Testis (tissue), 3 donors: Measurements from ENCODE around the gene IFITM10. TPM values are rescaled to one million over a fixed set of nuclear protein-coding genes. Genes with fewer than 3 reads are reported as not detected.
"Not testable (repeated sequence)": the region's sequence is repeated elsewhere in the genome, so short reads cannot be mapped to it uniquely, and the experiment has no call there.

Experiments
- DNase-seq: peaks from one replicate; pipeline ENCODE4 v3.0.0-alpha.2; 2019
- H3K27ac ChIP-seq, 2 donors: fragments of 200-600 bp; sonication (generic); one replicate each; pipeline ENCODE4 v1.5.1; 2019
- H3K27me3 ChIP-seq: fragments of 200-600 bp; sonication (generic); one replicate; pipeline ENCODE4 v1.5.1; 2019
- H3K36me3 ChIP-seq: fragments of 200-600 bp; sonication (generic); one replicate; pipeline ENCODE4 v1.5.1; 2017; ENCODE audit warnings: low read depth; ENCODE audit errors: missing control alignments
- H3K4me1 ChIP-seq: fragments of 200-600 bp; sonication (generic); one replicate; pipeline ENCODE4 v1.5.1; 2019
- H3K4me3 ChIP-seq, 2 donors: fragments of 200-600 bp; sonication (generic); one replicate each; pipeline ENCODE4 v1.5.1; 2017 to 2019
- H3K9me3 ChIP-seq: fragments of 200-600 bp; sonication (generic); one replicate; pipeline ENCODE4 v1.5.1; 2017
- WGBS, 2 donors: methylation state at CpG; one replicate each; pipeline ENCODE4 v1.1.5; 2018; 5-methylcytosine and 5-hydroxymethylcytosine counted together
- intact Hi-C: fragments of 100-400 bp; cut with DNase I; formaldehyde crosslinking; loops from one replicate; pipeline ENCODE4 v1.15.1; 2023; ENCODE audit warnings: low total_unique reads
- polyA plus RNA-seq: library from polyadenylated mRNA; stranded (reverse); fragments of 350-450 nt; fragmentation: Illumina TruSeq; extraction: RNeasy Lipid Tissue Mini Kit (QIAGEN cat#74804); gene quantifications from one replicate; pipeline ENCODE4 v1.2.3, GENCODE V29; 2014; ENCODE audit warnings: low read depth, low replicate concordance; ENCODE audit not compliant: insufficient read depth
- total RNA-seq, 2 donors: library from RNA; depleted of rRNA; stranded (reverse); fragments of >200 nt; gene quantifications; one replicate each; pipeline ENCODE4 v1.2.3, GENCODE V29; 2016

IFITM10 gene
- total and polyA plus RNA-seq, 3 donors from 2014 or later: 2.6 to 9.6 (median 6.0) TPM

DNA sequence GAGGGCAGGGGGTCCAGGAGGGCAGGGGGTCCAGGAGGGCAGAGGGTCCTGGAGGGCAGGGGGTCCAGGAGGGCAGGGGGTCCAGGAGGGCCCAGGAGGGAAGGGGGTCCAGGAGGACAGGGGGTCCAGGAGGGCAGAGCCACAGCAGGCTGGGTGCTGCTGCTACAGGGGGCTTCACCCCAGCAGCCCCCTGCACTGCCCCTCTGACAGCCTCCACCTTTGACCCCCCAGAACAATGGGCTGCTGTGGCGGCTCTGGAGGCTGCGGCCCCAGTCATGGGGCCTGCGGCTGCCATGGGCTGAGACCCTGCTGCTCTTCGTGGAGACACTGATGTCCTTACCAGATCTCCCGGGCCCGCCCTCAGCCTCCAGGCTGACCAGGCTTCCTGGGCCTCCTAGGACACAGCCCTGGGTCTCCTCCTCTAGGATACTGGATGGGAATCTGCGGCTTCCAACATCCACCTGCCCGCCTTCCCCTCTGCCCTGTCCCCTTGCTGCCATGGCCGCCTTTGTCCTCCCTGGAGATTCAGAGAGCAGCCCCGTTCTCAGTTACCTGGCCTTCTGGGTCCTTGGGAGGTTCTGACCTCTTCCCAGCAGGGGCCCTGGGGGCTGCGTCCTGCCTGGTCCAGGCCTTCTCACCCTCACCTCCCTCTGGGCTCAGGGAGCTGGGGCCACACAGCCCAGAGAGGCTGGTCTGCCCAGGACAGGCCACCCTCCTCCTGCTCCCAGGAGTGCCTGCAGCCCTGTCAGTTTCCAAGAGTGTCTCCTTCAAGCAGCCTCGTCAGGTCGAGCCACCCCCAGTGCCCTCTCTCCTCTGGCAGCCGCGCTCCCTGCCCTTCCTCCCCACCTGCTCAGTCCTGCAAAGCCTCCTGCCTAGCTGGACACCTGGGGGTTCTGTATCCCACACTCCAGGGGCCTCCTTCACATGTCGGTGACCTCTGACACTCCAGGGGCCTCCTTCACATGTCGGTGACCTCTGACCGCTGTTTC, 65.2 kb downstream of the IFITM10 start:
- intact Hi-C loops, H3K9me3 ChIP-seq, H3K4me3 ChIP-seq, H3K27me3 ChIP-seq, H3K4me1 ChIP-seq, H3K36me3 ChIP-seq, DNase-seq, H3K27ac ChIP-seq: not testable (repeated sequence)
- WGBS, 2 donors: 82 to 87% methylated on average over 5 to 13 of the region's 18 CpGs

DNA sequence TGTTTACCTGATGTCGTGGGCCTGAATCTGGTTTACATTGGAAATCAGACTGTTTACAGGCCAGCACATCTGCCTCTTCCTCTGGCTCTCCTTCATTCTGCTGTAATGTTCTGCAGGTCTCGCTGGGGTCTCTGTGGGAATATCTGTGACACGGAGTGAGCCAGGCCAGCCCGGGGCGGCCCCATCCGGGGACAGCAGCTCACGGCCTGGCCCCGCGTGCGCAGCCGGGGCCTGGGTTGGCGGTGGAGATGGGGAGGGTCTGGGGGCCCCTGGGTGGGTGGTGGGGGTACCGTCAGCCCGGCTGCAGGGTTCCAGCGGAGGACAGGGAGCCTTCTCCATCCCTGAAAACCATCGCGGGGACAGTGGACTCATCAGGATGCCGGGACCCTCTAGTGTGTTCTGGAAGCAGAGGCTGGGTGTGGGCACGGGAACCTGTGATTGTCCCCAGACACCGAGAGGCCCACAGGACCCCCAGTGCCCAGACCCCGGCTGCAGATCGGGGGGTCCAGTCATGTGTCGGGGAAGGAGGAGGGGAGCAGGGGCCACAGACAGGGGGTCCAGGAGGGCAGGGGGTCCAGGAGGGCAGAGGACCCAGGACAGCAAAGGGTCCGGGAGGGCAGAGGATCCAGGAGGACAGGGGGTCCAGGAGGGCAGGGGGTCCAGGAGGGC, 66.4 kb downstream of the IFITM10 start:
- H3K9me3 ChIP-seq, DNase-seq, H3K4me3 ChIP-seq, H3K36me3 ChIP-seq, H3K27ac ChIP-seq, H3K27me3 ChIP-seq, H3K4me1 ChIP-seq, intact Hi-C loops: not testable (repeated sequence)
- WGBS, 2 donors: 100% methylated on average over 1 of the region's 24 CpGs; no CpG with 5 or more reads in 1 of the 2 donors

DNA sequence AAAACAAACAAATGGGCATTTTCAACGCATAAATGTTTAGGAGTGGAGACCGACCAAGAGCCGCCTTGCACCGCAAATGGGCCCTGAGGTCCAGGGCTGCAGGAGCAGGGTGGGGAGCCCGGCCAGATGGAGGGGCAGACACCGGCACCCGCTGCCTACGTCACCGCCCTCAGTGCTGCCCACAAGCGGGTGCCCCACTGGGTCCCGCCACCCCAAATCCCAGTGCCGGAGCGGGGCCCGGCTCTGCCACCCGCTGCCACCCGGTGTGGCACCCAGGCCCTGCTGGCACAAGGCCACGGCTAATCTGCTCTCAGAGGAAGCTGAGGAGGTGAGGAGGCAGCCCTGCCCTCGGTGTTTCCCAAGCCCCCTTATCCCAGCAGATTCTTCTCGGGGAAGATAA, 67.2 kb downstream of the IFITM10 start:
- H3K9me3 ChIP-seq, H3K27me3 ChIP-seq, H3K4me1 ChIP-seq, intact Hi-C loops, DNase-seq, H3K4me3 ChIP-seq, H3K27ac ChIP-seq, H3K36me3 ChIP-seq: not testable (repeated sequence)
- 80 to 84% methylated on average over 4 to 19 of the region's 19 CpGs for WGBS, 2 donors

Other genes starting within 250 kb of the IFITM10 start
- 10 to 100 TPM in 1 of 2 donors, 1 to 10 TPM in 1; 8.5 to 14.4 TPM for gene DUSP8, start 178.3 kb downstream of the IFITM10 start, total RNA-seq
- gene DUSP8, start 178.3 kb downstream of the IFITM10 start, polyA plus RNA-seq: 7.0 TPM
- not detected for gene KRTAP5-1, start 165.3 kb downstream of the IFITM10 start, total RNA-seq
- not detected for gene KRTAP5-1, start 165.3 kb downstream of the IFITM10 start, polyA plus RNA-seq
- not detected for gene KRTAP5-2, start 152.3 kb downstream of the IFITM10 start, total RNA-seq
- gene KRTAP5-2, start 152.3 kb downstream of the IFITM10 start, polyA plus RNA-seq: not detected
- gene KRTAP5-3, start 142.1 kb downstream of the IFITM10 start, total RNA-seq: not detected
- gene KRTAP5-3, start 142.1 kb downstream of the IFITM10 start, polyA plus RNA-seq: not detected
- gene KRTAP5-4, start 128.5 kb downstream of the IFITM10 start, total RNA-seq: not detected
- gene KRTAP5-4, start 128.5 kb downstream of the IFITM10 start, polyA plus RNA-seq: not detected
- gene KRTAP5-5, start 120.8 kb downstream of the IFITM10 start, total RNA-seq: not detected
- gene KRTAP5-5, start 120.8 kb downstream of the IFITM10 start, polyA plus RNA-seq: not detected
- gene KRTAP5-6, start 53.4 kb downstream of the IFITM10 start, total RNA-seq: not detected
- gene KRTAP5-6, start 53.4 kb downstream of the IFITM10 start, polyA plus RNA-seq: not detected
- 100 to 1,000 TPM; 522 to 897 TPM for gene CTSD, start 13.3 kb upstream of the IFITM10 start, total RNA-seq
- gene CTSD, start 13.3 kb upstream of the IFITM10 start, polyA plus RNA-seq: 486 TPM
- gene SYT8, start 84.4 kb upstream of the IFITM10 start, total RNA-seq: 1 to 10 TPM; 1.7 to 2.7 TPM
- gene SYT8, start 84.4 kb upstream of the IFITM10 start, polyA plus RNA-seq: 0.98 TPM
- gene TNNI2, start 88.4 kb upstream of the IFITM10 start, total RNA-seq: not detected
- 8.6 TPM for gene TNNI2, start 88.4 kb upstream of the IFITM10 start, polyA plus RNA-seq
- 10 to 100 TPM; 13.0 to 19.9 TPM for gene LSP1, start 102.5 kb upstream of the IFITM10 start, total RNA-seq
- 50.1 TPM for gene LSP1, start 102.5 kb upstream of the IFITM10 start, polyA plus RNA-seq
- under 1 TPM in 1 of 2 donors, not detected in 1; 0.06 TPM for gene PRR33, start 141.3 kb upstream of the IFITM10 start, total RNA-seq
- not detected for gene PRR33, start 141.3 kb upstream of the IFITM10 start, polyA plus RNA-seq
- gene TNNT3, start 169.1 kb upstream of the IFITM10 start, total RNA-seq: 10 to 100 TPM in 1 of 2 donors, 1 to 10 TPM in 1; 8.1 to 13.1 TPM
- 16.1 TPM for gene TNNT3, start 169.1 kb upstream of the IFITM10 start, polyA plus RNA-seq
- gene MRPL23, start 196.7 kb upstream of the IFITM10 start, total RNA-seq: 100 to 1,000 TPM in 1 of 2 donors, 10 to 100 TPM in 1; 92.1 to 109 TPM
- 50.0 TPM for gene MRPL23, start 196.7 kb upstream of the IFITM10 start, polyA plus RNA-seq
- 100 to 1,000 TPM; 158 to 224 TPM for gene H19, start 247.2 kb upstream of the IFITM10 start, total RNA-seq
- gene H19, start 247.2 kb upstream of the IFITM10 start, polyA plus RNA-seq: 328 TPM